ENCODE measurements around the gene TMA7B.

DNA sequence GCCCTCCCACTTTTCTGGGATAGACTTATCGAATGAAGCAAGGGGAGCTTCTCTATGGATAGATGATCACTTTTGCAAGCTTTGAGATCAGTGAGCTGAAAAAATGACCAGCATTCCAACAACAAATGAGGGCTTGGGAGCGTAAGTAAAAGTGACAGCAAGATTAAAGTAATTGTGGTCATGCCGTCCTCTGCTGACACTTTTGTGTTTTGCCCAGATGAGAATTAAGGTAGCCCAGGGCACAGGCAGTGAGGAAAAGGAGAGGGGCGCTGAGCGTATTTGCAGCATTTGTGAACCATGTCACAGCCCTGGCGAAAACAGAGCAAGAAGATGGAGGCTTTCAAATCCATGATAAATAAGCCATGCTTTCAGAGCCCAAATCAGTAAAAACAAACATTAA, 24.6 kb upstream of the TMA7B start:
- no peak for TF ChIP-seq EZH2 (IDR thresholded peaks at IDR 0.05; ENCODE audit: insufficient read depth, poor library complexity, severe bottlenecking)
- no peak for TF ChIP-seq EZH2phosphoT487 (IDR thresholded peaks at IDR 0.05; ENCODE audit: insufficient read depth, low read depth)
